ENCODE measurements around the gene KCNQ2. TPM values are rescaled to one million over a fixed set of nuclear protein-coding genes. Genes with fewer than 3 reads are reported as not detected.

Gene KCNQ2
- total and polyA plus RNA-seq, 2 experiments from 2014 or later, result 68.5 to 92.4 TPM

DNA sequence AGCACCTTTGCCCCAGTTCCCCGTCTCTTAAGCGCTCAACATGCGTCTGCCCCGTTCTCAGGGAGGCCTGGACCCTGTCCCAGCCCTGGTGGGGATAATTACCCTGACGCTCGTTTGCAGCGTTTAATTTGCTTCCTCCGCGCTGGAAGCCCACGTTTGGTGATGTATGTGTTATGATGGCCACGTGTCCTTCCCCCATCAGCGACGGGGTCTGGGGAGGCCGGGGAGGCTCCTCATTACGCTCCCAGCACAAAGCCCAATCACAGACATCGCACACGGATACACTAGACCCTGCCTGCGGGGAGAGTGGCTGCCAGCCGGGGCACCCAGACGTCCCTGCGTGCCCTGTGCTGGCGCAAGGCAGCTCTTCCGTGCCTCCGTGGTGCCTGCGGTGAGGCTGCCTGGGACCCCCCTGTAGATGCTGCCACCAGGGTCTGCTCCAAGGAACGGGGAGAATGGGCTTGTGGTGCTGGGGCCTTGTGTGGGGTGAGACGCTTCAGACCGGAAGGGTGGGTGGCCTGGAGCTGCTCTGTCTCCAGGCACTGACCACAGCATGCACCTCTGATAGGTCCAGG, 101.1 kb downstream of the KCNQ2 start:
- peak overlapping the region; percentile 16; the same call in 2 of the 3 replicates for H3K4me3 Mint-ChIP-seq
- Histone ChIP-seq H3K9me2 (ENCODE audit: insufficient read depth) (no peaks in the 10 kb centered on the region), H3K27ac (ENCODE audit: low read depth) (no peak overlapping the region), H3K36me3 (ENCODE audit: insufficient read depth) (no peaks in the 10 kb centered on the region), H2AFZ (peak overlapping the region; percentile 80; the same call in 1 of the 2 replicates), H3K4me2 (no peak overlapping the region), H3K27me3 (ENCODE audit: insufficient read depth) (no peaks in the 10 kb centered on the region), H3K4me3 (no peak overlapping the region), H3K4me1 (ENCODE audit: insufficient read depth) (no peaks in the 10 kb centered on the region), H3K79me2 (replicated peaks; ENCODE audit: insufficient read depth) (no peaks in the 10 kb centered on the region), H4K20me1 (replicated peaks; ENCODE audit: insufficient read depth) (no peaks in the 10 kb centered on the region), H3F3A (replicated peaks; ENCODE audit: low read depth) (no peaks in the 10 kb centered on the region)
- H3K27ac Mint-ChIP-seq, result no peak overlapping the region; the same call in 1 of the 2 replicates
- peaks cover 9% of the 10 kb centered on the region for H3K27me3 Mint-ChIP-seq (ENCODE audit: insufficient read depth, low read depth, poor library complexity)
- H3K36me3 Mint-ChIP-seq (ENCODE audit: low read depth), result no peaks in the 10 kb centered on the region
- TF ChIP-seq, protein P1, sequence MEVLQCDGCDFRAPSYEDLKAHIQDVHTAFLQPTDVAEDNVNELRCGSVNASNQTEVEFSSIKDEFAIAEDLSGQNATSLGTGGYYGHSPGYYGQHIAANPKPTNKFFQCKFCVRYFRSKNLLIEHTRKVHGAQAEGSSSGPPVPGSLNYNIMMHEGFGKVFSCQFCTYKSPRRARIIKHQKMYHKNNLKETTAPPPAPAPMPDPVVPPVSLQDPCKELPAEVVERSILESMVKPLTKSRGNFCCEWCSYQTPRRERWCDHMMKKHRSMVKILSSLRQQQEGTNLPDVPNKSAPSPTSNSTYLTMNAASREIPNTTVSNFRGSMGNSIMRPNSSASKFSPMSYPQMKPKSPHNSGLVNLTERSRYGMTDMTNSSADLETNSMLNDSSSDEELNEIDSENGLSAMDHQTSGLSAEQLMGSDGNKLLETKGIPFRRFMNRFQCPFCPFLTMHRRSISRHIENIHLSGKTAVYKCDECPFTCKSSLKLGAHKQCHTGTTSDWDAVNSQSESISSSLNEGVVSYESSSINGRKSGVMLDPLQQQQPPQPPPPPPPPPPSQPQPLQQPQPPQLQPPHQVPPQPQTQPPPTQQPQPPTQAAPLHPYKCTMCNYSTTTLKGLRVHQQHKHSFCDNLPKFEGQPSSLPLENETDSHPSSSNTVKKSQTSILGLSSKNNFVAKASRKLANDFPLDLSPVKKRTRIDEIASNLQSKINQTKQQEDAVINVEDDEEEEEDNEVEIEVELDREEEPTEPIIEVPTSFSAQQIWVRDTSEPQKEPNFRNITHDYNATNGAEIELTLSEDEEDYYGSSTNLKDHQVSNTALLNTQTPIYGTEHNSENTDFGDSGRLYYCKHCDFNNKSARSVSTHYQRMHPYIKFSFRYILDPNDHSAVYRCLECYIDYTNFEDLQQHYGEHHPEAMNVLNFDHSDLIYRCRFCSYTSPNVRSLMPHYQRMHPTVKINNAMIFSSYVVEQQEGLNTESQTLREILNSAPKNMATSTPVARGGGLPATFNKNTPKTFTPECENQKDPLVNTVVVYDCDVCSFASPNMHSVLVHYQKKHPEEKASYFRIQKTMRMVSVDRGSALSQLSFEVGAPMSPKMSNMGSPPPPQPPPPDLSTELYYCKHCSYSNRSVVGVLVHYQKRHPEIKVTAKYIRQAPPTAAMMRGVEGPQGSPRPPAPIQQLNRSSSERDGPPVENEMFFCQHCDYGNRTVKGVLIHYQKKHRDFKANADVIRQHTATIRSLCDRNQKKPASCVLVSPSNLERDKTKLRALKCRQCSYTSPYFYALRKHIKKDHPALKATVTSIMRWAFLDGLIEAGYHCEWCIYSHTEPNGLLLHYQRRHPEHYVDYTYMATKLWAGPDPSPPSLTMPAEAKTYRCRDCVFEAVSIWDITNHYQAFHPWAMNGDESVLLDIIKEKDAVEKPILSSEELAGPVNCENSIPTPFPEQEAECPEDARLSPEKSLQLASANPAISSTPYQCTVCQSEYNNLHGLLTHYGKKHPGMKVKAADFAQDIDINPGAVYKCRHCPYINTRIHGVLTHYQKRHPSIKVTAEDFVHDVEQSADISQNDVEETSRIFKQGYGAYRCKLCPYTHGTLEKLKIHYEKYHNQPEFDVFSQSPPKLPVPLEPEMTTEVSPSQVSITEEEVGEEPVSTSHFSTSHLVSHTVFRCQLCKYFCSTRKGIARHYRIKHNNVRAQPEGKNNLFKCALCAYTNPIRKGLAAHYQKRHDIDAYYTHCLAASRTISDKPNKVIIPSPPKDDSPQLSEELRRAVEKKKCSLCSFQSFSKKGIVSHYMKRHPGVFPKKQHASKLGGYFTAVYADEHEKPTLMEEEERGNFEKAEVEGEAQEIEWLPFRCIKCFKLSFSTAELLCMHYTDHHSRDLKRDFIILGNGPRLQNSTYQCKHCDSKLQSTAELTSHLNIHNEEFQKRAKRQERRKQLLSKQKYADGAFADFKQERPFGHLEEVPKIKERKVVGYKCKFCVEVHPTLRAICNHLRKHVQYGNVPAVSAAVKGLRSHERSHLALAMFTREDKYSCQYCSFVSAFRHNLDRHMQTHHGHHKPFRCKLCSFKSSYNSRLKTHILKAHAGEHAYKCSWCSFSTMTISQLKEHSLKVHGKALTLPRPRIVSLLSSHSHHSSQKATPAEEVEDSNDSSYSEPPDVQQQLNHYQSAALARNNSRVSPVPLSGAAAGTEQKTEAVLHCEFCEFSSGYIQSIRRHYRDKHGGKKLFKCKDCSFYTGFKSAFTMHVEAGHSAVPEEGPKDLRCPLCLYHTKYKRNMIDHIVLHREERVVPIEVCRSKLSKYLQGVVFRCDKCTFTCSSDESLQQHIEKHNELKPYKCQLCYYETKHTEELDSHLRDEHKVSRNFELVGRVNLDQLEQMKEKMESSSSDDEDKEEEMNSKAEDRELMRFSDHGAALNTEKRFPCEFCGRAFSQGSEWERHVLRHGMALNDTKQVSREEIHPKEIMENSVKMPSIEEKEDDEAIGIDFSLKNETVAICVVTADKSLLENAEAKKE (CRISPR knock-in tag; IDR thresholded peaks at IDR 0.05), result no peak
- TF ChIP-seq NANOG (IDR thresholded peaks at IDR 0.05; ENCODE audit: borderline replicate concordance) (no peak), STAT1 (IDR thresholded peaks at IDR 0.05; ENCODE audit: unreplicated experiment) (no peak), CREB1 (CRISPR knock-in tag; IDR thresholded peaks at IDR 0.05; ENCODE audit: low read depth) (no peak), ZNF331 (CRISPR knock-in tag; IDR thresholded peaks at IDR 0.05; ENCODE audit: low read depth) (no peak), JUNB (IDR thresholded peaks at IDR 0.05; ENCODE audit: unreplicated experiment) (no peak), REST (IDR thresholded peaks at IDR 0.05; ENCODE audit: unreplicated experiment) (no peak), POLR2AphosphoS5 (IDR thresholded peaks at IDR 0.05; ENCODE audit: low read depth) (no peak), ZNF114 (CRISPR knock-in tag; IDR thresholded peaks at IDR 0.05) (no peak), EZH2 (IDR thresholded peaks at IDR 0.05; ENCODE audit: low read depth, unreplicated experiment) (no peak), EZH2phosphoT487 (IDR thresholded peaks at IDR 0.05; ENCODE audit: unreplicated experiment) (no peak)
- TF ChIP-seq, protein P2, sequence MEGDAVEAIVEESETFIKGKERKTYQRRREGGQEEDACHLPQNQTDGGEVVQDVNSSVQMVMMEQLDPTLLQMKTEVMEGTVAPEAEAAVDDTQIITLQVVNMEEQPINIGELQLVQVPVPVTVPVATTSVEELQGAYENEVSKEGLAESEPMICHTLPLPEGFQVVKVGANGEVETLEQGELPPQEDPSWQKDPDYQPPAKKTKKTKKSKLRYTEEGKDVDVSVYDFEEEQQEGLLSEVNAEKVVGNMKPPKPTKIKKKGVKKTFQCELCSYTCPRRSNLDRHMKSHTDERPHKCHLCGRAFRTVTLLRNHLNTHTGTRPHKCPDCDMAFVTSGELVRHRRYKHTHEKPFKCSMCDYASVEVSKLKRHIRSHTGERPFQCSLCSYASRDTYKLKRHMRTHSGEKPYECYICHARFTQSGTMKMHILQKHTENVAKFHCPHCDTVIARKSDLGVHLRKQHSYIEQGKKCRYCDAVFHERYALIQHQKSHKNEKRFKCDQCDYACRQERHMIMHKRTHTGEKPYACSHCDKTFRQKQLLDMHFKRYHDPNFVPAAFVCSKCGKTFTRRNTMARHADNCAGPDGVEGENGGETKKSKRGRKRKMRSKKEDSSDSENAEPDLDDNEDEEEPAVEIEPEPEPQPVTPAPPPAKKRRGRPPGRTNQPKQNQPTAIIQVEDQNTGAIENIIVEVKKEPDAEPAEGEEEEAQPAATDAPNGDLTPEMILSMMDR (conservative IDR thresholded peaks at IDR 0.05; ENCODE audit: low read depth in 2 of 2), result no peak
- TF ChIP-seq, protein P3, sequence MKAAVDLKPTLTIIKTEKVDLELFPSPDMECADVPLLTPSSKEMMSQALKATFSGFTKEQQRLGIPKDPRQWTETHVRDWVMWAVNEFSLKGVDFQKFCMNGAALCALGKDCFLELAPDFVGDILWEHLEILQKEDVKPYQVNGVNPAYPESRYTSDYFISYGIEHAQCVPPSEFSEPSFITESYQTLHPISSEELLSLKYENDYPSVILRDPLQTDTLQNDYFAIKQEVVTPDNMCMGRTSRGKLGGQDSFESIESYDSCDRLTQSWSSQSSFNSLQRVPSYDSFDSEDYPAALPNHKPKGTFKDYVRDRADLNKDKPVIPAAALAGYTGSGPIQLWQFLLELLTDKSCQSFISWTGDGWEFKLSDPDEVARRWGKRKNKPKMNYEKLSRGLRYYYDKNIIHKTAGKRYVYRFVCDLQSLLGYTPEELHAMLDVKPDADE (IDR thresholded peaks at IDR 0.05), result no peak
- no peak for DNase-seq (ENCODE audit: low spot score)
- no peaks in the 10 kb centered on the region for H3K9me3 Mint-ChIP-seq
- H3K4me1 Mint-ChIP-seq, result peaks cover 16% of the 10 kb centered on the region
- ATAC-seq, result peak; percentile 8; the same call in 2 of the 3 replicates

Measured in GM23338 (cell line).